ENCODE results near the gene AFG3L2. TPM values are rescaled to one million over a fixed set of nuclear protein-coding genes. Genes with fewer than 3 reads are reported as not detected.

Gene AFG3L2
- total and polyA plus RNA-seq, 2 donors, result 31.5 to 41.1 TPM

GRCh38 chr18:12335503-12335902, 41.5 kb downstream of the AFG3L2 start:
- WGBS, result 61% methylated on average over 7 of the region's 7 CpGs
- Histone ChIP-seq H3K36me3 (ENCODE audit: insufficient read depth) (peaks cover 3% of the 10 kb centered on the region), H3K27ac (ENCODE audit: low read depth) (no peak overlapping the region), H3K4me3 (ENCODE audit: low read depth, low read length) (no peak overlapping the region), H3K4me1 (ENCODE audit: insufficient read depth) (no peaks in the 10 kb centered on the region)
- DNase-seq (ENCODE audit: extremely low spot score), result no peak

GRCh38 chr18:12334863-12335262, 42.2 kb downstream of the AFG3L2 start:
- peaks cover 3% of the 10 kb centered on the region for H3K36me3 ChIP-seq (ENCODE audit: insufficient read depth)
- H3K27ac ChIP-seq (ENCODE audit: low read depth), result no peak overlapping the region
- H3K4me3 ChIP-seq (ENCODE audit: low read depth, low read length), result no peak overlapping the region
- H3K4me1 ChIP-seq (ENCODE audit: insufficient read depth), result no peaks in the 10 kb centered on the region
- 46% methylated on average over 2 of the region's 2 CpGs for WGBS
- no peak for DNase-seq (ENCODE audit: extremely low spot score)

GRCh38 chr18:12334366-12334808, 42.6 kb downstream of the AFG3L2 start:
- DNase-seq (ENCODE audit: extremely low spot score), result no peak
- Histone ChIP-seq H3K4me3 (ENCODE audit: low read depth, low read length) (no peak overlapping the region), H3K36me3 (ENCODE audit: insufficient read depth) (peaks cover 3% of the 10 kb centered on the region), H3K4me1 (ENCODE audit: insufficient read depth) (no peaks in the 10 kb centered on the region), H3K27ac (ENCODE audit: low read depth) (no peak overlapping the region)
- WGBS, result 36% methylated on average over 2 of the region's 2 CpGs

- Histone ChIP-seq H3K4me3 (ENCODE audit: low read depth, low read length) (no peak overlapping the region), H3K36me3 (ENCODE audit: insufficient read depth) (peaks cover 6% of the 10 kb centered on the region), H3K27ac (ENCODE audit: low read depth) (no peak overlapping the region), H3K4me1 (ENCODE audit: insufficient read depth) (no peaks in the 10 kb centered on the region)
- WGBS, result 81% methylated on average over 10 of the region's 10 CpGs
- DNase-seq (ENCODE audit: extremely low spot score), result no peak
Observed at GRCh38 chr18:12333506-12334290, 43.3 kb downstream of the AFG3L2 start.

- WGBS, result 91% methylated on average over 4 of the region's 4 CpGs
- peaks cover 6% of the 10 kb centered on the region for H3K36me3 ChIP-seq (ENCODE audit: insufficient read depth)
- H3K27ac ChIP-seq (ENCODE audit: low read depth), result no peak overlapping the region
- no peaks in the 10 kb centered on the region for H3K4me1 ChIP-seq (ENCODE audit: insufficient read depth)
- no peak for DNase-seq (ENCODE audit: extremely low spot score)
- no peak overlapping the region for H3K4me3 ChIP-seq (ENCODE audit: low read depth, low read length)
Observed at GRCh38 chr18:12330766-12331165, 46.3 kb downstream of the AFG3L2 start.

- 91% methylated on average over 11 of the region's 11 CpGs for WGBS
- H3K4me1 ChIP-seq (ENCODE audit: insufficient read depth), result no peaks in the 10 kb centered on the region
- no peak overlapping the region for H3K27ac ChIP-seq (ENCODE audit: low read depth)
- H3K4me3 ChIP-seq (ENCODE audit: low read depth, low read length), result no peak overlapping the region
- no peak for DNase-seq (ENCODE audit: extremely low spot score)
- H3K36me3 ChIP-seq (ENCODE audit: insufficient read depth), result peaks cover 4% of the 10 kb centered on the region
Observed at GRCh38 chr18:12329125-12329698, 47.8 kb downstream of the AFG3L2 start.

GRCh38 chr18:12328179-12328823, 48.7 kb downstream of the AFG3L2 start:
- peaks cover 4% of the 10 kb centered on the region for H3K36me3 ChIP-seq (ENCODE audit: insufficient read depth)
- no peak for DNase-seq (ENCODE audit: extremely low spot score)
- H3K4me3 ChIP-seq (ENCODE audit: low read depth, low read length), result no peak overlapping the region
- 92% methylated on average over 4 of the region's 4 CpGs for WGBS
- no peaks in the 10 kb centered on the region for H3K4me1 ChIP-seq (ENCODE audit: insufficient read depth)
- no peak overlapping the region for H3K27ac ChIP-seq (ENCODE audit: low read depth)

GRCh38 chr18:12327510-12328178, 49.4 kb downstream of the AFG3L2 start:
- 56% methylated on average over 11 of the region's 11 CpGs for WGBS
- Histone ChIP-seq H3K4me3 (ENCODE audit: low read depth, low read length) (no peak overlapping the region), H3K27ac (ENCODE audit: low read depth) (no peak overlapping the region), H3K4me1 (ENCODE audit: insufficient read depth) (no peaks in the 10 kb centered on the region), H3K36me3 (ENCODE audit: insufficient read depth) (peaks cover 4% of the 10 kb centered on the region)
- no peak for DNase-seq (ENCODE audit: extremely low spot score)

GRCh38 chr18:12326711-12327460, 50.1 kb downstream of the AFG3L2 start:
- H3K4me1 ChIP-seq (ENCODE audit: insufficient read depth), result no peaks in the 10 kb centered on the region
- DNase-seq (ENCODE audit: extremely low spot score), result no peak
- no peak overlapping the region for H3K4me3 ChIP-seq (ENCODE audit: low read depth, low read length)
- H3K36me3 ChIP-seq (ENCODE audit: insufficient read depth), result peaks cover 4% of the 10 kb centered on the region
- 87% methylated on average over 12 of the region's 12 CpGs for WGBS
- no peak overlapping the region for H3K27ac ChIP-seq (ENCODE audit: low read depth)

- no peak for DNase-seq (ENCODE audit: extremely low spot score)
- Histone ChIP-seq H3K4me3 (ENCODE audit: low read depth, low read length) (no peak overlapping the region), H3K36me3 (ENCODE audit: insufficient read depth) (peaks cover 4% of the 10 kb centered on the region), H3K4me1 (ENCODE audit: insufficient read depth) (no peaks in the 10 kb centered on the region), H3K27ac (ENCODE audit: low read depth) (no peak overlapping the region)
- 98% methylated on average over 29 of the region's 29 CpGs for WGBS
Observed at GRCh38 chr18:12325726-12326245, 51.2 kb downstream of the AFG3L2 start.

GRCh38 chr18:12324991-12325725, 51.9 kb downstream of the AFG3L2 start:
- peaks cover 4% of the 10 kb centered on the region for H3K36me3 ChIP-seq (ENCODE audit: insufficient read depth)
- H3K4me3 ChIP-seq (ENCODE audit: low read depth, low read length), result no peak overlapping the region
- no peaks in the 10 kb centered on the region for H3K4me1 ChIP-seq (ENCODE audit: insufficient read depth)
- no peak for DNase-seq (ENCODE audit: extremely low spot score)
- no peak overlapping the region for H3K27ac ChIP-seq (ENCODE audit: low read depth)
- WGBS, result 97% methylated on average over 58 of the region's 58 CpGs

- no peak overlapping the region for H3K27ac ChIP-seq (ENCODE audit: low read depth)
- DNase-seq (ENCODE audit: extremely low spot score), result no peak
Observed at GRCh38 chr18:12321333-12321732, 55.7 kb downstream of the AFG3L2 start.

More at GRCh38 chr18:12321333-12321732, 55.7 kb downstream of the AFG3L2 start:
- Histone ChIP-seq H3K36me3 (ENCODE audit: insufficient read depth) (no peaks in the 10 kb centered on the region), H3K4me1 (ENCODE audit: insufficient read depth) (no peaks in the 10 kb centered on the region), H3K4me3 (ENCODE audit: low read depth, low read length) (no peak overlapping the region)
- 57% methylated on average over 4 of the region's 4 CpGs for WGBS

All from urinary bladder (tissue), 4 donors.